K562 (cell line): ENCODE data around the gene KLHL35. TPM values are rescaled to one million over a fixed set of nuclear protein-coding genes. Genes with fewer than 3 reads are reported as not detected.
A peak's percentile ranks its signal among the peaks of the same experiment; 100 is the strongest.

Source experiments
- HLTF ChIP-seq: fragments of 450-650 bp; IDR thresholded peaks from 2 replicates; pipeline ENCODE4 v1.6.1; 2016
- MED1 ChIP-seq: sonication (generic); formaldehyde crosslinking; IDR thresholded peaks from 2 replicates; pipeline ENCODE4 v1.8.1; 2023; ENCODE audit warnings: missing genetic modification reagents, borderline replicate concordance
- MTA2 ChIP-seq: fragments of 450-650 bp; IDR thresholded peaks from 2 replicates; pipeline ENCODE4 v1.6.1; 2016; ENCODE audit warnings: low read depth
- NCOR1 ChIP-seq: fragments of 450-650 bp; IDR thresholded peaks from 2 replicates; pipeline ENCODE4 v1.6.1; 2016; ENCODE audit warnings: mild to moderate bottlenecking, moderate library complexity
- NR4A1 ChIP-seq, 2 experiments: fragments of 250-450 bp in 1 of 2; fragments of 450-650 bp in 1 of 2; sonication (Bioruptor Pico) in 1 of 2; IDR thresholded peaks; 2 replicates each; pipeline versions ENCODE4 v1.4.0 to v1.6.1; 2016 to 2020; ENCODE audit warnings: mild to moderate bottlenecking in 2 of 2, missing compliant biosample characterization in 1 of 2, missing genetic modification characterization in 1 of 2, moderate library complexity in 1 of 2
- RFX7 ChIP-seq: fragments of 250-450 bp; sonication (Bioruptor Pico); IDR thresholded peaks from 2 replicates; pipeline ENCODE4 v1.5.1; 2021; ENCODE audit warnings: mild to moderate bottlenecking
- SETDB1 ChIP-seq: IDR thresholded peaks from one replicate; pipeline ENCODE4 v1.6.1; 2012; ENCODE audit warnings: low read length, control low read depth, inconsistent platforms
- UBTF ChIP-seq, 2 experiments: IDR thresholded peaks; 2 replicates each; pipeline ENCODE4 v1.6.1; 2012; ENCODE audit warnings: improper control_type of control experiment in 2 of 2, low read depth in 2 of 2, low read length in 2 of 2, borderline replicate concordance in 1 of 2
- ZBTB11 ChIP-seq, 3 experiments: fragments of 200-800 bp in 1 of 3; fragments of 250-450 bp in 1 of 3; fragments of 450-650 bp in 1 of 3; sonication (Bioruptor Pico) in 1 of 3; sonication (Bioruptor generic) in 1 of 3; formaldehyde crosslinking in 1 of 3; IDR thresholded peaks; 2 replicates each; pipeline versions ENCODE4 v1.6.1 to v1.8.0; 2016 to 2022; ENCODE audit warnings: mild to moderate bottlenecking in 2 of 3, missing genetic modification characterization in 2 of 3, missing compliant biosample characterization in 1 of 3, moderate library complexity in 1 of 3
- ZBTB2 ChIP-seq: fragments of 450-650 bp; IDR thresholded peaks from 2 replicates; pipeline ENCODE4 v1.6.1; 2016; ENCODE audit warnings: antibody characterized with exemption
- ZNF263 ChIP-seq: sonication (generic); formaldehyde crosslinking; IDR thresholded peaks from 2 replicates; pipeline ENCODE4 v1.8.0; 2022; ENCODE audit warnings: mild to moderate bottlenecking, missing genetic modification reagents, borderline replicate concordance
- ZNF511 ChIP-seq: sonication (generic); formaldehyde crosslinking; IDR thresholded peaks from 2 replicates; pipeline ENCODE4 v1.8.0; 2022; ENCODE audit warnings: mild to moderate bottlenecking, missing genetic modification reagents
- ZNF740 ChIP-seq, 3 experiments: fragments of 200-800 bp in 1 of 3; sonication (Bioruptor generic) in 1 of 3; sonication (generic) in 1 of 3; formaldehyde crosslinking in 1 of 3; IDR thresholded peaks; 2 replicates each; pipeline versions ENCODE4 v1.6.1 to v1.8.0; 2016 to 2022; ENCODE audit warnings: mild to moderate bottlenecking in 2 of 3, missing compliant biosample characterization in 2 of 3, missing genetic modification characterization in 2 of 3, missing genetic modification reagents in 1 of 3
- polyA plus RNA-seq, 8 experiments: library from polyadenylated mRNA; depleted of rRNA in 4 of 8; stranded (reverse) in 5 of 8; unstranded in 3 of 8; fragments of >200 nt; fragmentation: Nextera tagmentation in 2 of 8; fragmentation: Illumina TruSeq in 1 of 8; extraction: Ambion mirVana in 2 of 8; extraction: Trizol in 1 of 8; gene quantifications; 2 replicates each; pipeline versions ENCODE4 v1.2.1 to v1.2.3, GENCODE V29; 2011 to 2014; ENCODE audit warnings: inconsistent platforms in 1 of 8, missing spikeins in 1 of 8
- total RNA-seq, 7 experiments: library from RNA; depleted of rRNA in 6 of 7; stranded (reverse); fragments of >200 nt in 6 of 7; fragmentation: Illumina TruSeq in 2 of 7; extraction: Trizol in 2 of 7; gene quantifications; 2 replicates each; pipeline versions ENCODE4 v1.2.1 to v1.2.3, GENCODE V29; 2011 to 2021; ENCODE audit warnings: low replicate concordance in 1 of 7

The KLHL35 gene
- total and polyA plus RNA-seq, 9 of the 15 experiments (the other 6 are each of a cell fraction or from before 2014, with no cell fraction given) = not detected

DNA sequence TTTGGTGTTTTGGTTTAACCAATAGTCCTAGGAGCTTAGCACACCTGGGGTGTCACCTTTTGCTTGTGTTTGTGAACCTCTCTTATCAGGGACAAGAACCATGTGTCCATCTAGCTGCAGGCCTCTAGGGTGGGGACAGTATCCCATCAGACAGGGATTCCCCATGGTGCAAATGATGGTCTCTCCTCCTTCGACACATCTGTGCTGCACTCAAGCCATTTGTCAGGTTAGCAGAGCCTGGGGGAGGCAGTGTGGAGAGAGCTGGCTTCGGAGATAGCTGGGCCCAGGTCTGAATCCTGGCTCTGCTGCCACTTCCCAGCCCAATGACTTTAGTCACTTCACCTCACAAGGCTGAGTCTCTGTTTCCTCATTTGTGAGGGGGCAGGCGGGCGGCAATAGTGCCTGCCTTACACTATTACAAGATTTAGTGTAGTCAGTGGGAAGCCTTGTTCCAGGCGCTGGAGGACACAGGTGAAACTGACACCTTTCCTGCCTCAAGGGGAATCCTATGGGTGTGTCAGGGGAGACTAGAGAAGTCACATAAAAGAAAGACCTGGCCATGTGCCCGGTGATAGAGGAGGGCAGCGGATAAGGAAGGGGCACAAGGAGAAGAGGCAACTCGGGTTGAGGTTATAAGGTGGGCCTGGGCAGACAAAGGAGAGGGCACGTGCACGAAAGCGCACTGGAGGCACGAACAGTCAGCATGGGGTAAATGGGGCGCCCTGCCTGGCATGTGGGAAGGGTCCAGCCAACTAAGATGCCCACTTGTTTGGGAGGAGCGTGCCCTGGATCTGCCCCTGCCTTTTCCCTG lies 12.6 kb downstream of the KLHL35 start (continued):
- TF ChIP-seq UBTF (IDR thresholded peaks at IDR 0.05; ENCODE audit: borderline replicate concordance in 1 of 2, low read depth in 2 of 2, low read length in 2 of 2) (peak; percentile 46 to 51; a peak in 1 of 4 replicates), RFX7 (no peak), MTA2 (peak; percentile 57; the same call in 1 of the 2 replicates), MED1 (CRISPR knock-in tag) (no peak), NCOR1 (peak; percentile 62), NR4A1 (CRISPR knock-in tag; IDR thresholded peaks at IDR 0.05) (no peak), NR4A1 (tag; IDR thresholded peaks at IDR 0.05) (0 out of 2 replicates have a peak, but pooled peaks have one; percentile 23), ZBTB11 (CRISPR knock-in tag; IDR thresholded peaks at IDR 0.05) (0 out of 6 replicates have a peak, but pooled peaks of 1 of the 3 experiments have one; percentile 6), ZNF740 (CRISPR knock-in tag; IDR thresholded peaks at IDR 0.05) (0 out of 2 replicates have a peak, but pooled peaks have one; percentile 21), ZNF740 (tag; IDR thresholded peaks at IDR 0.05) (no peak), SETDB1 (no peak), ZNF263 (CRISPR knock-in tag) (0 out of 2 replicates have a peak, but pooled peaks have one; percentile 49), HLTF (0 out of 2 replicates have a peak, but pooled peaks have one; percentile 11), ZNF511 (CRISPR knock-in tag) (peak; percentile 48; the same call in 1 of the 2 replicates), ZBTB2 (0 out of 2 replicates have a peak, but pooled peaks have one; percentile 39)
